Endometrial microvascular endothelial cells (primary cell): Measurements from ENCODE around the gene MACROD2. TPM values are rescaled to one million over a fixed set of nuclear protein-coding genes. Genes with fewer than 3 reads are reported as not detected.

Experiments used
- in situ Hi-C: cut with HindIII; loops from 2 replicates; pipeline ENCODE4 v1.10.0; 2017; ENCODE audit warnings: low sequenced_read_pairs, low pct_unique_long_range_greater_than_20kb; ENCODE audit errors: inconsistent ontology term
- total RNA-seq: library from RNA; depleted of rRNA; stranded (reverse); fragments of >200 nt; gene quantifications from one replicate; pipeline ENCODE4 v1.2.3, GENCODE V29; 2015; ENCODE audit errors: inconsistent ontology term

Gene MACROD2
- total RNA-seq, 1 donor from 2014 or later: not detected

DNA sequence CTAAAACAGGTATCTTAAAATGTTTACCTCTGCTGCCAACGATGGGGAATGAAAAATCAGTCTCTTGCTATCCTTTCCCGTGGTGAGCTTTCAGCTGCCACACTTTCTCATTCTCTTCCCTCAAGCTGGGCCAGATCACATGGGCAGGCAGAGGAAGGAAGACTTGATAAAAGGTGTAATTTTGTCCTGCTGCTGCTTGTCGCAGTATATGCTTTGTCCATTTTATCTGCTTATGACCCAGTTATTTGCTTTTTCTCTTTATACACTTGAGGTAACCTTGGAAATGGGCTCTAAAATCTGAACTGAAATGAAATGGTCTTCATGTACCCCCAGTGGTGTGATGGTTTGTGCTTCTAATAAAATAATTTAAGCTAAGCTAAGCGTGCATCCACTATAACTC, 1038.0 kb downstream of the MACROD2 start:
- in situ Hi-C loops: no loop called here

DNA sequence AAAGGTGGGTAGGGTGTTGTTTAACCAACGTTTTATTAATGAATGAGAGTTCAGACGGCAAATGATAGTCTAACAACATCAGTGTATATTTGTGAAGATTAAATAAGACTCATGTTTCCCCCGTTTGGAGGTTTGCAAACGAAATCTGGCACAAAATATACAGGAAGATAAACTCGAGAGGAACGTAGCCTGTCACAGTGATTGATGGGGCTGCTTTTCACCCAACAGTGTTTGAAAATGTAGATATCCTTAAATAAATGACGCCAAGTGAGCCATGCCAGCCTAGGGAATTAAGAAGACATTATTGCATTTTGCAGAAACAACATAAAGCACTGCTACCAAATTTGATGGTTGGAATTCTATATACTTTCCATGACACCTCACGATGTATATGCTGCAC, 1038.6 kb downstream of the MACROD2 start:
- in situ Hi-C loops: no loop called here

DNA sequence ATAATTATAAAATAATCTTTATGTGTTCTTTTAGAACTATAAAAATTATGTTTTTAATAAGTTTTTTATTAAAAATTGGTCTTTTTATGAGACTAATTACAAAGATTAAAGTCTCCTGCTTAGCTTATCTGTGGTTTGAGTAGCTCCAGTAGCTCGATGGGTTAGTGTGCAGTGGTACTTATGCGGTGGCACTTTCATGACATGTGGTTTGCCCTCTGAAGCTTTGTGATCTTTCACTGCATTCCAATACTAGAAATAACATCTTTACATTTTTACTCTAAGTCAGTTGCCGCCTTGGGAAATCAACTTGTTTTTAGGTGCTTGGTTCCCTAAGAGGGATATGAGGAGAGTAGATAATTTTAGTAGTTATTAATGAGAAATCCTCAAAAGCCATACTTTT, 1041.6 kb downstream of the MACROD2 start:
- in situ Hi-C loops: no loop called here

DNA sequence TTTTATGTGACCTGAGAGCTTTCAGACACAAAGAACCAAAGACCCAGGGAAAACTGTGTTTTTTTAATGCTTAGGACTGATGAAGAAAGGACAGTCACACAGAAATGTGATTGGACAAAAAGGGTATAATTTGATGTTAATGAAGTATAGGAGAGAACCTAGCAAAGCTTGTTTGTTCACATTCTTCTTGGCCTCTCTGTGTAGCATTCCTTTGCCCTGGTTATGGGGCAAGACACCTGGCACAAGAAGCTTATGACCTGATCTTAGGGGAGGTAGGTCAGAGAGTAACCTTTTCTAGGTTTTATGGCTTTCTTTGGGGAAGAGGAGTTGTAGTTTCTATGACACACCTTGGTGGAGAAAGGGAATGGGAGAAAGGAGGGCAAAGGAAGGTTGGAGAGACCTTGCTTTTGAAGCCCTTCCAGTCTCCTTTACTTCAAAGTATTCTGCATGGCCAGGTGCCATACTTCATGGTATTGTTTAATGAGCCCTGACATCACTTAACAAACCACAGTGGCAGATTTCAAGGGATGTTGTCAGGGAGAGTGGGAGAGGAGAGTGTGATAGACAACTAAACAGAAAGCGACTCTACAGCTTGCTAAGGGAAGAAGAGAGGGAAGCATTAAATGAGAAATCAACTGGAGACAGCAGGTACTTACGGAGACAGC, 1043.9 kb downstream of the MACROD2 start:
- in situ Hi-C loops: no loop called here

DNA sequence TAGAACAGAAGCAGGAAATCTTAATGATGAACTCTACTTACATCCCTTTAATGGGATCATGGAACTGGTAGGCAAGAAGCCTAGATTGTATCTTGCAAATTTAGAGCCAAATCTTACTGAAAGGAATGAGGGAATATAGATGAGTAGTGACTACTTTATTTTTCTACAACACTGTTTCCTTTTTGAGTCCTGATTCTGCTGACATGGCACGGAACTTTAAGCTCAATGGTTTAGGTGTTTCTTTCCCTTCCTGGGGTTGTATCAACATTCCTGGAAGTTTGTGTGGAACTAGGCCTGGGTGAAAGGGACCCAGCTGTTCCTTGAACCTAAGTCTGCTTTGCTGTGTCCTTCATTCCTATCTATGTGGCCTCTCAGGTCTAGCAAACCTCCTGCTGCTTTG, 1047.4 kb downstream of the MACROD2 start:
- in situ Hi-C loops: no loop called here

DNA sequence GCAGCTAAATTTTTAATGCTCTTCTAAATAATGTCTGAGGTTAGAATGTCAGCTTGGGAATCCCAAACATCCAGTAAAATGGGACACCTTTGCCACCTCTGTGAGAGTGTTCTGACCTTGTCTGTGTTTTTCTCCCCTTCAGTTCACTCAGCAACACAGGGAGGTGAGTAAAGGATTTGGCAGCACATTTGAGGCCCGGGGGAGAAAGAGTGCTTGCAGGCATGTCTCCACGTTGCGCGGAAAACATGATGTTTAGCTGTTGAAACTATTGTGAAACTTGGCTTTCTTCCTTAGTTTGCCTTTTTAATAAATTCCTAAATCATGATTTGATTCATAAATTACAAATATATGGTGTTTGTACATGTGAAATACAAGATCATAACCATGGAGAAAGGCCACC, 1049.9 kb downstream of the MACROD2 start:
- in situ Hi-C loops: no loop called here

DNA sequence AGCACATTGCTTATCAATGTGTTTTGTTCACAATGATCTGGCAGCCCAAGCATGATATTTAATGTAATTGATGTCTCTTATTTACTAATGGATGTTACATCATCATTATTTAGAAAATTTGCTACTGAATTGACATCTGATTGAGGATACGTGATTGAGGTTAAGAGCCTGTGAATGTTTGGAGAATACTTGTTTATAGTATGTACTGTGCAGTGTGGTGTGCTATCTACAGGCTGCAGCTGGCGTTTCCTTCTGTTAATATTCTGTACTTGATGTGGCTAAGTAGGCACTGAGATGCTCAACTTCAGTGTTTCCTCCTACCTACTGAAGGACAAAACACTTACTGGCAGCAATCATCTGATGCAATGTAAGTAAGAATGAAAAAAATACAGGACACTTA, 1051.7 kb downstream of the MACROD2 start:
- in situ Hi-C loops: no loop called here

DNA sequence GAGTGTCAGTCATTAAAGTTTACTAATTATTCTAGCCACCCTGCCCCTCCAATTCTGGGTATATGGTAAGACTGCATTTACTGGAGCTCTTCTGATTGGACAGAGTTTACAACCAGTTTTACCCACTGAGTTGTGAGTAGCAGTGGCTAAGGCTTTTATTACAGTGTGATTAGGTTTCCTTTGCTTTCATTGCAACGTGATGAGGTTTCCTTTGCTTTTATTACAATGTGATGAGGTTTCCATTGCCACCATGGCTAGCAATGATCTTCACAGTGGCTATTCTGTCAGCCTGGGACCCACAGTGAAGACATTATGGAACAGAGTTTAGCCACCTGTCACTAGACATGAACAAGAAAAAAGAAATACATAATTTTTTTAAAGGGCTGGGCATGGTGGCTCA, 1052.3 kb downstream of the MACROD2 start:
- in situ Hi-C loops: no loop called here

DNA sequence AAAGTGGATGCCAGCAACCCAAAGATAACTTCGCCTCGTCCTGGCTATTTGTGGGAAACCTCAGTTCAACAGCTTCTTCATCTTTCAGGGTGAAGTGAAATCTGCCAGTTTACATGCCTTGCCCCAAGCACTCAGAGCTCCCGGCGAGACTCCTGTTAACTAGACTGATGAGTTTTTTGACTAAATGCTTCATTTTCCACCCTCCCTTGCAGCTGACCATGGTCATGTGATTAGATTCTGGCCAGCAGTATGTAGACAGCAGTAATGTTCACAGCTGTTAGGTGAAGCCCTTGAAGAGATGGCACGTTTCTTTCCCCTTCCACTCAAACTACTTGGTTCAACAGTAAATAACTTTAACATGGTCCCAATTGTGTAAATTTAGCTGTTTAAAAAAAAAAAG, 1060.9 kb downstream of the MACROD2 start:
- in situ Hi-C loops: no loop called here

DNA sequence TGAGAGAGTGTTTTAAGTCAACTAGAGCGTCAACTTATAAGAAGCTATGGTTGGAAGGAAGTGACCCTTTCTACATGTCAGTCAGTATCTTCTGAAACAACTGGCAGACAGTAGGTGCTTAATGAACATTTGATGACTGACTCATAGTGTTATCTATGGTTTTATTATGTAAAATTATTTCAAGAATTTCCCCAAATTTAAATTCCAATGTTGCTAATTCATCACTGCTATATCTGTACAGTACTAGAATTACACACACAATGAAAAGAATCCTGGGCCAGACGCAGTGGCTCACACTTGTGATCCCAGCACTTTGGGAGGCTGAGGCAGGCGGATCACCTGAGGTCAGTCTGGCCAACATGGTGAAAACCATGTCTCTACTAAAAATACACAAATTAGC, 1063.5 kb downstream of the MACROD2 start:
- in situ Hi-C loops: no loop called here

DNA sequence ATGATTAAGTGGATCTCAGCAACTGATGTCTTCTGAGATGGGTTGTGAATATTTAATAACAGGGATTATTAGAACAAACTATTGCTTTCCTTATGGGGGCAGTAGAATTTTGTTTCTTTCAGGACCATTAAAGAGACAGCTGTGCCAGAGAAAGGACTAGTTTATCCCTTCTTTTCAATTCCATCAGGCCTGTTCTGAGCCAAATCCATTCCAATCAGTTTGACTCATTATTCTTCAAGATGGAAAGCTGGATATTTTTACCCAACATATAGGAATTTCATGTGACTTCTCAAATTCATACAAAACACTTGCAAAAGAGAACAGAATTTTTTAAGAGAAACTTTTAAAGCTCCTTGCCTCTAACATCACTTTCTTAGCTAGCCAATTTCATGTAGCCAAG, 1064.1 kb downstream of the MACROD2 start:
- in situ Hi-C loops: no loop called here

DNA sequence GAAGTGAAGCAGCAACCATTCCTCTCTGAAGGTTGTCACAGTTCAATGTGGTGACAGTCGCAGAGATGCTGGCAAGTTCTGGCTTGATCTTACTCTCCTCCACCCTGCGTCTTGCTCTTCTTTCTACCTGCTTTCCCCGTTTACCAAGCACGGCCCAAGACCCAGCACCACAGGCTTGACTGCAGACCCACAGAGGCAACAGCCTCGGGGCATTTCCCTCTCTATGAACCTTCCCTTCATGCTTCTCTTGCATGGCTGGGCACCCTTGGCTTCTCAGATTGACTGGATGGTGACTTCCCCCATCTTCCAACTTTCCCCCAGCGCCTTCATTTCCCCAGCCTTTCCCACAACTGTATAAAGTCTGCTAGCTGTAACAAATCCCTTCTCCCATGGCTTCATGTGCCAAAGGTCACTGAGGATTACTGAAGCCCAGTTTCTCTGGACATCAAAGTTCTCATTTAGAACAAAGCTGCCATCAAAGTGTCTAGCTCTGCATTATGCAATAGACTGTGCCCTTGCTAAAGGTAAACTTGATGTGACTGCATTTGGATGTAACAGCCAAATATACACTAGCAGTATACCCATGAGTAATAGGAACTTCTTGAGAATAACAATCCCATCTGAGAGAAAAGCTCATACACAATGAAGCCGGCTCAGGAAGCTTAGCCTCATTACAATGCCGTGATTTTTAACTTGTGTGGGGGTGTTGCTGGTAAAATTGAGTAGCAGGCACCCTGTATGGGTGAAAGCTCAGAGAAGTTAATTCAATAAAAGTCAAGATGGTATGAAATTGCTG, 1065.1 kb downstream of the MACROD2 start:
- in situ Hi-C loops: no loop called here

DNA sequence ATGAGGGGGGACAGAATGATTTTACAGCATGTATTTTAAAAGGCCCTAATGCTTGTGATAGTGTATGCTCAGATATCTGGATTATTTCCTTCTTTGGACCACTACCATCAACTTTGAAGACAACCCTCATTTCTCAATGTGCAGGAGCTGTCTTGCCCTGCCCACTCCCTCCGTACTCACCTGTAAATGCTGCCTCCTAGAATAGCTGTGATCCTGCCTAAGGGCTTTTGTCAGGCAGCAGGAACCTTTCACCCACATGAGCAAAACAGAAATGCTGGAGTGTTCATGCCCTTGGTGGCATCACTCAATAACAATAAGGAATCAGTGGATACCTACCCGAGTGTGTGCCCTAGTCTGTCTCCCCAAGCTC, 1065.7 kb downstream of the MACROD2 start:
- in situ Hi-C loops: no loop called here

DNA sequence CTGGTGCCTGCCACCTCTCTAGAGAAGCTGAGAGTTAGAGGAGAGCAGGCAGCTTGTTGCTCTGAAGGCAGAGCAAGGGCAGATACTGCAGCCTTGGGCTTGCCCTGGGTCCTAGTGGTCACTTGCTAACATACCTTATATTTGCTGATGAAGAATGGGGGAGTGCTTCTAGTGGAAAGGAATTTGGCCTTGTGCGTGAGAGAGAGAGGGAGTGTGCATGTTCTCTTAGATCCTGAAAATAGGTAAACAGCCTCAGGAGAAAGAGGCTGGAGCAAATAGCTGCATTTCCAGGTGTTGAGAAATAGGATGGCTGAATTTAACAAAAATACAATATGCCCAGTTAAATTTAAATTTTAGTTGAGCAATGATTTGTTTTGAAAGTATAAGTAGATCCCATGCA, 1066.6 kb downstream of the MACROD2 start:
- in situ Hi-C loops: no loop called here

DNA sequence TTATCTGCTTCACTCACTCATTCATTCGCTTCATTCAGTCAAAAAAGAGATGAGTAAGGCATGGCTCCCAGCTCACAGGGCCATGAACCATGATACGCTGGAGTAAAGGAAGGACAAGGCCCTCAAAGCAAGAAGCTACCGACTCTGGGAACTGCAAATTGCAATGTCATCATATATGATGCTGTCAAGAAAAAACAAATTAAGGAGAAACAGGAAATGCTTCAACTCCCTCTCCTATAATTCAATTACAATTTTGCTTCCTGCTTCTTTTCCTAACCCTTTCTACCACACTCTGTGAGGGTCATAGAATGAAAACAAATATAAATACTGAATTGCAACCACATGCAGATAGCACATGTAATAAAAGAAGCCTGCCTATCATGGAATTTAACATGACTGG, 1067.8 kb downstream of the MACROD2 start:
- in situ Hi-C loops: no loop called here

DNA sequence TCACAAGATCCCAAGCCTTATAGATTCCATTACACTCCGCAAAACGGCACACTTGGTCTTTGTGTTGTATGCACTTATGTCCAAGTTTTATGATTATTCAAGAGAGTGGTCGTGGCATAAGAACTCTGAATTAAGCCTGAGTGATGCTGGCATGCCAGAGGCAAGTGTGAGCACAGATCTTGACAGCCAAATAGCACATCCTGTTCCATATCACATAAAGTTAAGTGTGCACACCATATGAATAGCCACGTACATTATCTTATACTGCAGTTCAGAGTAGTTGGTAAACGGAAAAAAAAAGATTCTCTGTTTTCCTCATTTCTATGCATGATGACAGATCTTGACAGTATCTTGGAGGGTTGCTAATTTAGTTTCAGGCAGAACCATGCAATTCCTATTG, 1069.4 kb downstream of the MACROD2 start:
- in situ Hi-C loops: no loop called here

DNA sequence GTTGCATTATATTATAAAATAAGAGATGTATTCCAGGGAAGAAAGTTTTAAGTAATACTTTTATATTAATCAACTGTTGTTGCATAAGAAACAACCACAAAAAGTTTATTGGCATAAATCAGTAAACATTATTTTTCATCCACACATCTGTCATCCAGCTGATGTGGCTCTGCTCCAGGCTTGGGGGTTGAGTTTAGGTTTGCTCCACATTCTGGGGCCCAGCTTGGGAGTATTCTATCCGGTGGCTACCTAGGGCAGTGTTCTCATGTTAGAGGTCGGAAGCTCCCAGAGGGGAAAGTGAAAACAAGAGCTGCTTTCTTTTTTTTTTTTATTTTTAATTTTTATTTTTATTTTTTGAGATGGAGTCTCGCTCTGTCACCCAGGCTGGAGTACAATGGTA, 1070.5 kb downstream of the MACROD2 start:
- in situ Hi-C loops: no loop called here

DNA sequence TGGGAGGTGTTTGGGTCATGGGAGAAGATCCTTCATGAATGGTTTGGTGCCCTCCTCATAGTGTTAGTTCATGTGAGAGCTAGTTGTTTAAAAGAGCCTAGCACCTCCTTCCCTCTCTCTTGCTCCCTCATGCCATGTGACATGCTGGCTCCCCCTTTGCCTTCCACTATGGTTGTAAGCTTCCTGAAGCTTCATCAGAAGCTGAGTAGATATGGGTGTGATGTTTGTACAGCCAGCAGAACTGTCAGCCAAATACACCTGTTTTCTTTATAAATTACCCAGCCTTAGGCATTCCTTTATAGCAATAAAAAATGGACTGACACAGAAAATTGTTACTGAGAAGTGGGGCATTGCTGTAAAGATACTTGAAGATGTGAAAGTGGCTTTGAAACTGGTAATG, 1073.2 kb downstream of the MACROD2 start:
- in situ Hi-C loops: no loop called here

DNA sequence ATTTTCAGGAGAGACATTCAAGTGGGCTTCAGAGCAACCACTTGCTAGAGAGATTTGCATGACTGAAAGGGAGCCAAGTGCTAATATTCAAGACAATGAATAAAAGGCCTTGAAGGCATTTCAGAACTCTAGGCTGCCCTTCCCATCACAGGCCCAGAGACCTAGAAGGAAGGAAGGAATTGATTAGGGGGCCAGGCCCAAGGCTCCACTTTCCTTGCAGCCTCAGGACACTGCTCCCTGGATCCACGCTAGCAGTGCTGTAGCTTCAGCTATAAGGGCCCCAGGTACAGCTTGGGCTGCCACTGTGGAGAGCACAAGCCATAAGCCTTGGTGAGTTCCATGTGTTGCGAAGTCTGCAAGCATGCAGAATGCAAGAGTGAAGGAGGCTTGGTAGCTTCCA, 1074.0 kb downstream of the MACROD2 start:
- in situ Hi-C loops: no loop called here

DNA sequence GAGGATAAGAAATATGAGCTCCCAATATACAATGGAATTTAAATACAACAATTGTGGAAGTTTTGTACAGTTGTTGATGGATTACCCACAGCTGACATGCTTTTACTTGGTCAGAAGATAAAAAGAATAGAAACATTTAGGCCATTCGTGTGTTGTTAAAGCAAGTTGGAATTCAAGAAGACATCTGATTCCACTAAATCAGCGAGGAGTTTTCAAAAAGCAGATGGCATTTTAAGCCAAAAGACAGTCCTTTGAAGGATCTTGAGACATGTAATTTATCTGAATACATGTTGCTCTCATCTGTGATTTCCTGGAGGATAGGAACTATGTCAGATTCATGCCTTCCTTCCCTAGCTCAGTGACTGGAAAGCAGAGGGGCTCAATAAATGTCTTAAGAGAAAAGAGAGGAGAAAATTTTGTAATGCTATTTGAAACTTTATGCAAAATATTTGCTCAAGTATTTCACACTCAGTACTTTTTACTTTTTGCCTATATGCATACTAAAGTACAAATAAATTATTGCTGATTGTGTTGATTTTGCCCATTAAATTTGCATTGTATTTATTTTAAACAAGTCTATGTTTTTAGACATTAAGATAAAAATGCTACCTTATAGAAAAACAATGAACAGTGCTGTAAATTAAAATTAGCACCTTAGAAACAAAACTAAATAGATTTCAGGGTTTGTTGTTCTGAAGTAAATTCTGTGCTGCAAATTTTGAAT, 1075.9 kb downstream of the MACROD2 start:
- in situ Hi-C loops: no loop called here
